HepG2 (cell line): ENCODE measurements around the gene CDHR5. TPM values are rescaled to one million over a fixed set of nuclear protein-coding genes. Genes with fewer than 3 reads are reported as not detected.

Source experiments
- FOXO1 ChIP-seq: sonication (generic); formaldehyde crosslinking; IDR thresholded peaks from 2 replicates; pipeline ENCODE4 v1.4.0; 2020; ENCODE audit warnings: missing genetic modification reagents
- NCOR1 ChIP-seq: fragments of 200-600 bp; sonication (generic); IDR thresholded peaks from 2 replicates; pipeline ENCODE4 v1.7.0; 2017; ENCODE audit warnings: antibody characterized with exemption, low read length, borderline replicate concordance
- NR1H2 ChIP-seq: sonication (generic); formaldehyde crosslinking; IDR thresholded peaks from 2 replicates; pipeline ENCODE4 v1.8.1; 2022; ENCODE audit warnings: low read depth, missing genetic modification reagents, borderline replicate concordance
- SNAI1 ChIP-seq: sonication (generic); formaldehyde crosslinking; IDR thresholded peaks from 2 replicates; pipeline ENCODE4 v1.5.0; 2020; ENCODE audit warnings: mild to moderate bottlenecking, missing genetic modification reagents, borderline replicate concordance
- SRSF9 ChIP-seq: fragments of 200-400 bp; formaldehyde crosslinking; IDR thresholded peaks from 2 replicates; pipeline ENCODE4 v1.6.1; 2018; ENCODE audit warnings: borderline replicate concordance, mild to moderate bottlenecking, low read depth, low read length; ENCODE audit not compliant: insufficient read depth, poor library complexity, severe bottlenecking
- ZNF329 ChIP-seq: sonication (generic); formaldehyde crosslinking; IDR thresholded peaks from 2 replicates; pipeline ENCODE4 v1.9.0; 2021; ENCODE audit warnings: low read depth, mild to moderate bottlenecking, missing genetic modification reagents
- ZNF605 ChIP-seq: sonication (generic); formaldehyde crosslinking; IDR thresholded peaks from 2 replicates; pipeline ENCODE4 v1.8.0; 2022; ENCODE audit warnings: mild to moderate bottlenecking, missing genetic modification reagents
- ZNF7 ChIP-seq: IDR thresholded peaks from 2 replicates; pipeline ENCODE4 v1.6.1; 2016; ENCODE audit warnings: missing biosample characterization, missing genetic modification reagents
- ZSCAN25 ChIP-seq: sonication (generic); formaldehyde crosslinking; IDR thresholded peaks from 2 replicates; pipeline ENCODE4 v1.8.0; 2022; ENCODE audit warnings: mild to moderate bottlenecking, missing genetic modification reagents
- polyA plus RNA-seq, 8 experiments: library from polyadenylated mRNA; depleted of rRNA in 3 of 8; stranded (reverse) in 7 of 8; unstranded in 1 of 8; fragments of >200 nt; fragmentation: Illumina TruSeq in 4 of 8; extraction: Trizol in 4 of 8; gene quantifications; 2 replicates each; pipeline versions ENCODE4 v1.2.1 to v1.2.3, GENCODE V29; 2011 to 2016; ENCODE audit warnings: low read depth in 4 of 8, missing spikeins in 1 of 8, mixed read lengths in 1 of 8; ENCODE audit not compliant: insufficient read depth in 1 of 8
- total RNA-seq, 5 experiments: library from RNA; depleted of rRNA; stranded (reverse); fragments of >200 nt; fragmentation: Illumina TruSeq; extraction: Trizol; gene quantifications; 2 replicates each; pipeline ENCODE4 v1.2.3, GENCODE V29; 2016; ENCODE audit warnings: low read depth in 1 of 5
- TF ChIP-seq, protein P1 (sequence below): sonication (generic); formaldehyde crosslinking; IDR thresholded peaks from 2 replicates; pipeline ENCODE4 v1.4.0; 2020; ENCODE audit warnings: missing genetic modification reagents, borderline replicate concordance
- TF ChIP-seq, protein P2 (sequence below): sonication (generic); formaldehyde crosslinking; IDR thresholded peaks from 2 replicates; pipeline ENCODE4 v1.4.0; 2020; ENCODE audit warnings: missing genetic modification reagents
- TF ChIP-seq, protein P3 (sequence below): sonication (generic); formaldehyde crosslinking; conservative IDR thresholded peaks from 2 replicates; pipeline ENCODE4 v1.4.0; 2020; ENCODE audit warnings: mild to moderate bottlenecking, missing genetic modification reagents, moderate library complexity
- TF ChIP-seq, protein P4 (sequence below): sonication (generic); formaldehyde crosslinking; IDR thresholded peaks from 2 replicates; pipeline ENCODE4 v1.5.1; 2020; ENCODE audit warnings: mild to moderate bottlenecking, missing genetic modification reagents, borderline replicate concordance

The CDHR5 gene
- total and polyA plus RNA-seq, 2 of the 13 experiments (the other 11 are each of a cell fraction or from before 2014, with no cell fraction given): 0.46 to 0.71 TPM

DNA sequence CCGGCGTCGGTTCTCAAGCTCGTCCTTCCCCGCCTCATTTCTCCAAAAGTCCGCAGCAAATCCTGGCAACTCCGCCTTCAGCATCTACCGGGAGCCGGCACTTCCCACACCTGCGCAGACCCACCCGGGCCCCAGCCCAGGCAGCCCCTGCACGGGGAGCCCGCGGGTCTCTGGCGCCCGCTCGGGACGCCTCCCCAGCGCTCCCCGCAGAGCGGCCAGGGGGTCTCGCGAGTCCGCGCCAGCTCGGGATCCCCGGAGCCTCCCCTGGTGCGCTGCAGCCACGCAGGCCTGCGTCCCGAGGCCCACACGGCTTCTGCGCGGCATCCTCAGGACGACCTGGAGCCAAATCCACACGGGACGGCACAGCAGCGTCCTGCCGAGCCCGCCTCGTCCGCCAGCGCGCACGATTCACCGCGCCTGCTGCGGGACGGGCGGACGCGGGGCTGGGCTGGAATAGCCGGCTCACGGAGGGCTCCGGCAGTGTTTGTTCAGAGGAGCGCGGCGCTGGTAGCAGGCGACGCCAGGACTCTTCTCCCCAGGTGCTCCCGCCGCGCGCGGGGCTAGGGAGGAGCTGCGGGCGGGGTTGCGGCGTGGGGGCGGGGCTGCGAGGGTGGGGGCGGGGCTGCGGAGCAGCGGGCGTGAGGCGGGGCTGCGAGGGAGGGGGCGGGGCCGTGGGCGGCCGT, 49.3 kb downstream of the CDHR5 start (continued):
- no peak for TF ChIP-seq ZNF329 (CRISPR knock-in tag)
- no peak for TF ChIP-seq NCOR1
- TF ChIP-seq FOXO1: peak; percentile 38; the same call in 1 of the 2 replicates
- no peak for TF ChIP-seq ZSCAN25 (CRISPR knock-in tag)
- no peak for TF ChIP-seq ZNF7
- 0 out of 2 replicates have a peak, but pooled peaks have one; percentile 76 for TF ChIP-seq SNAI1 (CRISPR knock-in tag)
- TF ChIP-seq NR1H2 (CRISPR knock-in tag): 0 out of 2 replicates have a peak, but pooled peaks have one; percentile 40
- no peak for TF ChIP-seq ZNF605 (CRISPR knock-in tag)
- TF ChIP-seq, protein P1, sequence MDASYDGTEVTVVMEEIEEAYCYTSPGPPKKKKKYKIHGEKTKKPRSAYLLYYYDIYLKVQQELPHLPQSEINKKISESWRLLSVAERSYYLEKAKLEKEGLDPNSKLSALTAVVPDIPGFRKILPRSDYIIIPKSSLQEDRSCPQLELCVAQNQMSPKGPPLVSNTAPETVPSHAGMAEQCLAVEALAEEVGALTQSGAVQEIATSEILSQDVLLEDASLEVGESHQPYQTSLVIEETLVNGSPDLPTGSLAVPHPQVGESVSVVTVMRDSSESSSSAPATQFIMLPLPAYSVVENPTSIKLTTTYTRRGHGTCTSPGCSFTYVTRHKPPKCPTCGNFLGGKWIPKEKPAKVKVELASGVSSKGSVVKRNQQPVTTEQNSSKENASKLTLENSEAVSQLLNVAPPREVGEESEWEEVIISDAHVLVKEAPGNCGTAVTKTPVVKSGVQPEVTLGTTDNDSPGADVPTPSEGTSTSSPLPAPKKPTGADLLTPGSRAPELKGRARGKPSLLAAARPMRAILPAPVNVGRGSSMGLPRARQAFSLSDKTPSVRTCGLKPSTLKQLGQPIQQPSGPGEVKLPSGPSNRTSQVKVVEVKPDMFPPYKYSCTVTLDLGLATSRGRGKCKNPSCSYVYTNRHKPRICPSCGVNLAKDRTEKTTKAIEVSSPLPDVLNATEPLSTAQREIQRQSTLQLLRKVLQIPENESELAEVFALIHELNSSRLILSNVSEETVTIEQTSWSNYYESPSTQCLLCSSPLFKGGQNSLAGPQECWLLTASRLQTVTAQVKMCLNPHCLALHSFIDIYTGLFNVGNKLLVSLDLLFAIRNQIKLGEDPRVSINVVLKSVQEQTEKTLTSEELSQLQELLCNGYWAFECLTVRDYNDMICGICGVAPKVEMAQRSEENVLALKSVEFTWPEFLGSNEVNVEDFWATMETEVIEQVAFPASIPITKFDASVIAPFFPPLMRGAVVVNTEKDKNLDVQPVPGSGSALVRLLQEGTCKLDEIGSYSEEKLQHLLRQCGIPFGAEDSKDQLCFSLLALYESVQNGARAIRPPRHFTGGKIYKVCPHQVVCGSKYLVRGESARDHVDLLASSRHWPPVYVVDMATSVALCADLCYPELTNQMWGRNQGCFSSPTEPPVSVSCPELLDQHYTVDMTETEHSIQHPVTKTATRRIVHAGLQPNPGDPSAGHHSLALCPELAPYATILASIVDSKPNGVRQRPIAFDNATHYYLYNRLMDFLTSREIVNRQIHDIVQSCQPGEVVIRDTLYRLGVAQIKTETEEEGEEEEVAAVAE (CRISPR knock-in tag): no peak
- no peak for TF ChIP-seq SRSF9
- TF ChIP-seq, protein P2, sequence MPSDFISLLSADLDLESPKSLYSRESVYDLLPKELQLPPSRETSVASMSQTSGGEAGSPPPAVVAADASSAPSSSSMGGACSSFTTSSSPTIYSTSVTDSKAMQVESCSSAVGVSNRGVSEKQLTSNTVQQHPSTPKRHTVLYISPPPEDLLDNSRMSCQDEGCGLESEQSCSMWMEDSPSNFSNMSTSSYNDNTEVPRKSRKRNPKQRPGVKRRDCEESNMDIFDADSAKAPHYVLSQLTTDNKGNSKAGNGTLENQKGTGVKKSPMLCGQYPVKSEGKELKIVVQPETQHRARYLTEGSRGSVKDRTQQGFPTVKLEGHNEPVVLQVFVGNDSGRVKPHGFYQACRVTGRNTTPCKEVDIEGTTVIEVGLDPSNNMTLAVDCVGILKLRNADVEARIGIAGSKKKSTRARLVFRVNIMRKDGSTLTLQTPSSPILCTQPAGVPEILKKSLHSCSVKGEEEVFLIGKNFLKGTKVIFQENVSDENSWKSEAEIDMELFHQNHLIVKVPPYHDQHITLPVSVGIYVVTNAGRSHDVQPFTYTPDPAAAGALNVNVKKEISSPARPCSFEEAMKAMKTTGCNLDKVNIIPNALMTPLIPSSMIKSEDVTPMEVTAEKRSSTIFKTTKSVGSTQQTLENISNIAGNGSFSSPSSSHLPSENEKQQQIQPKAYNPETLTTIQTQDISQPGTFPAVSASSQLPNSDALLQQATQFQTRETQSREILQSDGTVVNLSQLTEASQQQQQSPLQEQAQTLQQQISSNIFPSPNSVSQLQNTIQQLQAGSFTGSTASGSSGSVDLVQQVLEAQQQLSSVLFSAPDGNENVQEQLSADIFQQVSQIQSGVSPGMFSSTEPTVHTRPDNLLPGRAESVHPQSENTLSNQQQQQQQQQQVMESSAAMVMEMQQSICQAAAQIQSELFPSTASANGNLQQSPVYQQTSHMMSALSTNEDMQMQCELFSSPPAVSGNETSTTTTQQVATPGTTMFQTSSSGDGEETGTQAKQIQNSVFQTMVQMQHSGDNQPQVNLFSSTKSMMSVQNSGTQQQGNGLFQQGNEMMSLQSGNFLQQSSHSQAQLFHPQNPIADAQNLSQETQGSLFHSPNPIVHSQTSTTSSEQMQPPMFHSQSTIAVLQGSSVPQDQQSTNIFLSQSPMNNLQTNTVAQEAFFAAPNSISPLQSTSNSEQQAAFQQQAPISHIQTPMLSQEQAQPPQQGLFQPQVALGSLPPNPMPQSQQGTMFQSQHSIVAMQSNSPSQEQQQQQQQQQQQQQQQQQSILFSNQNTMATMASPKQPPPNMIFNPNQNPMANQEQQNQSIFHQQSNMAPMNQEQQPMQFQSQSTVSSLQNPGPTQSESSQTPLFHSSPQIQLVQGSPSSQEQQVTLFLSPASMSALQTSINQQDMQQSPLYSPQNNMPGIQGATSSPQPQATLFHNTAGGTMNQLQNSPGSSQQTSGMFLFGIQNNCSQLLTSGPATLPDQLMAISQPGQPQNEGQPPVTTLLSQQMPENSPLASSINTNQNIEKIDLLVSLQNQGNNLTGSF (CRISPR knock-in tag): 0 out of 2 replicates have a peak, but pooled peaks have one; percentile 30
- TF ChIP-seq, protein P3, sequence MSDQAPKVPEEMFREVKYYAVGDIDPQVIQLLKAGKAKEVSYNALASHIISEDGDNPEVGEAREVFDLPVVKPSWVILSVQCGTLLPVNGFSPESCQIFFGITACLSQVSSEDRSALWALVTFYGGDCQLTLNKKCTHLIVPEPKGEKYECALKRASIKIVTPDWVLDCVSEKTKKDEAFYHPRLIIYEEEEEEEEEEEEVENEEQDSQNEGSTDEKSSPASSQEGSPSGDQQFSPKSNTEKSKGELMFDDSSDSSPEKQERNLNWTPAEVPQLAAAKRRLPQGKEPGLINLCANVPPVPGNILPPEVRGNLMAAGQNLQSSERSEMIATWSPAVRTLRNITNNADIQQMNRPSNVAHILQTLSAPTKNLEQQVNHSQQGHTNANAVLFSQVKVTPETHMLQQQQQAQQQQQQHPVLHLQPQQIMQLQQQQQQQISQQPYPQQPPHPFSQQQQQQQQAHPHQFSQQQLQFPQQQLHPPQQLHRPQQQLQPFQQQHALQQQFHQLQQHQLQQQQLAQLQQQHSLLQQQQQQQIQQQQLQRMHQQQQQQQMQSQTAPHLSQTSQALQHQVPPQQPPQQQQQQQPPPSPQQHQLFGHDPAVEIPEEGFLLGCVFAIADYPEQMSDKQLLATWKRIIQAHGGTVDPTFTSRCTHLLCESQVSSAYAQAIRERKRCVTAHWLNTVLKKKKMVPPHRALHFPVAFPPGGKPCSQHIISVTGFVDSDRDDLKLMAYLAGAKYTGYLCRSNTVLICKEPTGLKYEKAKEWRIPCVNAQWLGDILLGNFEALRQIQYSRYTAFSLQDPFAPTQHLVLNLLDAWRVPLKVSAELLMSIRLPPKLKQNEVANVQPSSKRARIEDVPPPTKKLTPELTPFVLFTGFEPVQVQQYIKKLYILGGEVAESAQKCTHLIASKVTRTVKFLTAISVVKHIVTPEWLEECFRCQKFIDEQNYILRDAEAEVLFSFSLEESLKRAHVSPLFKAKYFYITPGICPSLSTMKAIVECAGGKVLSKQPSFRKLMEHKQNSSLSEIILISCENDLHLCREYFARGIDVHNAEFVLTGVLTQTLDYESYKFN (CRISPR knock-in tag): peak; percentile 28; the same call in 1 of the 2 replicates
- TF ChIP-seq, protein P4, sequence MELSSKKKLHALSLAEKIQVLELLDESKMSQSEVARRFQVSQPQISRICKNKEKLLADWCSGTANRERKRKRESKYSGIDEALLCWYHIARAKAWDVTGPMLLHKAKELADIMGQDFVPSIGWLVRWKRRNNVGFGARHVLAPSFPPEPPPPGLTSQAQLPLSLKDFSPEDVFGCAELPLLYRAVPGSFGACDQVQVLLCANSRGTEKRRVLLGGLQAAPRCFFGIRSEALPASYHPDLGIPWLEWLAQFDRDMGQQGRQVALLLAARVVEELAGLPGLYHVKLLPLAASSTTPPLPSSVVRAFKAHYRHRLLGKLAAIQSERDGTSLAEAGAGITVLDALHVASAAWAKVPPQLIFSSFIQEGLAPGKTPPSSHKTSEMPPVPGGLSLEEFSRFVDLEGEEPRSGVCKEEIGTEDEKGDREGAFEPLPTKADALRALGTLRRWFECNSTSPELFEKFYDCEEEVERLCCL (CRISPR knock-in tag): no peak
